ENCODE results near the gene RAB27A.
A peak's percentile ranks its signal among the peaks of the same experiment; 100 is the strongest.
"Not testable (repeated sequence)": the region's sequence is repeated elsewhere in the genome, so short reads cannot be mapped to it uniquely, and the experiment has no call there.

Gene RAB27A

DNA sequence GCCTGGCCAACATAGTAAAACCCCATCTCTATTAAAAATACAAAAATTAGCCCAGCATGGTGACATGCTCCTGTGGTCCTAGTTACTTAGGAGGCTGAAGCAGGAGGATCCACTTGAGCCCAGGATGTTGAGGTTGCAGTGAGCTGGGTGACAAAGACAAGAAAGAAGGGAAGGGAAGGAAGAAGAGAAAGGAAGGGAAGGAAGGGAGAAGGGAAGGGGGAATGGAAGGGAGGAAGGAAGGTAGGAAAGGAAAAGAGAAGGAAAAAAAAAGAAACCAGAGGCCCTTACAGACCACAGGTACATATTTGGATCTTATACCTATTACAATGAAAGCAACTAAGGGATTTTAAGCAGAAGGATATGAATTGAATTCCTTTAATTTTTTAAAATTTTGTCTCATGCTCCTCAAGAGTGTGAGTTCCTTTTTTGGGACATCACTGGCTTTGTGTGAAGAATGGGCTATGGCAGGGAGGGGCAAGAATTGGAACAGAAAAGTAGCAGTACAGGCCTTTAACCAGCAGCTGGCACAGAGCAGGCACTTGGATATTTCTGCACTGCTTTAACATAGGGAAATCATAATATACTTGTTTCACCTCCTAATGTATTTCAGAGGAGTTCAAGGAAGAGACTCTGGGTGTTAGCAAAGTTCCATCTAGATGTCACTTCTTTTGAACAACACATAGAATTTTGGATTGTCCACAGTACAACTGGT lies 7.9 kb downstream of the RAB27A start:
- DNase-seq (ENCODE audit: low read depth): no peak

GRCh38 chr15:55280589-55280988 lies 9.0 kb downstream of the RAB27A start:
- DNase-seq (ENCODE audit: low read depth): not testable (repeated sequence)

GRCh38 chr15:55279746-55280351 lies 9.8 kb downstream of the RAB27A start:
- DNase-seq (ENCODE audit: low read depth): peak; percentile 78

DNA sequence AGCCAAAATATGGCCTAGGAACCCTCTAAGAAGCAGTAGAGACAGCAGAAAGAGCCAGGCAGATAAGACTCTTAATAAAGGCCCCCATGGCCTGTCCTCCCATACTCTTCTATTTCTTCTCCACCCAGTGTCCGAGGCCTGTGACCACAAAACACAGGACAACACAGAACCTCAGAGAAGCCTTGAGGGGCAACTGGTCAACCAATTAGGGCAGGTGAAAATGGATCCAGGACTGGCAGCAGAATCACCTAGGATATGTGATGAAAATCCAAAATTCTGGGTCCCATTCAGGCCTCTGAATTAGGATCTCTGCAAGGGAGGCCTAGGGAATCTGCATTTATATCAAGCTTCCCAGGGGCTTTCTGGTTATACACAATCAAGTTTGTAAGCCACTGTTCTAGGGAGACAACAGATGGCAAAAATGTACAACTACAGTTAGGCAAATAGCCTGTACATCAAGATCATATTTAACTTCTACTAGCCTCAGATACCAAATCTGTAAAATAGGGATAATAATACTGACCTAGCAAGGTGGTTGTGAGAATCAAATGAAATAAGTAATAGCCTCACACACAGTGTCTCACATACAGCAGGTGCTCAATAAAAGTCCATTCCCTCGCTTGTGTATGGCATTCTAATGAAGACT lies 10.4 kb downstream of the RAB27A start:
- no peak for DNase-seq (ENCODE audit: low read depth)

DNA sequence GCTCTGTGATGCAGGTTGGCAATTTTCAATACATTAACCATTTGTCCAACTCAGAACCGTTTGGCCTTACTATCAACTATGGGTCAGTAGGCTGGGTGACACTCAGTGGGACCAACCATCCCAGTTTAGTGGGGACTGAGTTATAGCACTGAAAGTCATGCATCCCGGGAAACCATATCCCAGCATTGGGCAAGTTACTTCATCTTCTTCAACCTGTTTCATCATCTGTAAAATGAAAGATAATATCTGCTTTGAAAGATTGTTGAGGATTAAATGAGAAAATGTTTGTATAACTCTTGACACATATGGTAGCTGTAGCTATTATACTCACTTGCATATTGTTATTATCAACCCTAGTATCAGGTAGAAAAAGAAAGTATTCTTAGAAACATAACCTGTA lies 11.9 kb downstream of the RAB27A start:
- DNase-seq (ENCODE audit: low read depth): no peak

- DNase-seq (ENCODE audit: low read depth): no peak
These were observed 12.5 kb downstream of the RAB27A start for GRCh38 chr15:55277116-55277564.

DNA sequence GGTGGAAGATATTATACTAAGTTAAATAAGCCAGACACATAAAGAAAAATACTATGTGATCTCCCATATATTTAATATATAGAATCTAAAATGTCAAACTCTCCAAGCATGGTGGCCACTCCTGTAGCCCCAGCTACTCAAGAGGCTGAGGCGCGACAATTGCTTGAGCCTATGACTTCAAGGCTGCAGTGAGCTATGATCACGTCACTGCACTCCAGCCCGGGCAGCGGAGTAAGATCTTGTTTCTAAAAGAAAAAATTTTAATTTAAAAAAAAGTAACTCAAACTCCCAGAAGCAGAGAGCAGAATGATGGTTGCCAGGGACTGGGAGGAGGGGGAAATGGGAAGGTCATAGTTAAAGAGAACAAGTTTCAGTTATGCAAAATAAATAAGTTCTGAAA lies 13.3 kb downstream of the RAB27A start:
- no peak for DNase-seq (ENCODE audit: low read depth)

DNA sequence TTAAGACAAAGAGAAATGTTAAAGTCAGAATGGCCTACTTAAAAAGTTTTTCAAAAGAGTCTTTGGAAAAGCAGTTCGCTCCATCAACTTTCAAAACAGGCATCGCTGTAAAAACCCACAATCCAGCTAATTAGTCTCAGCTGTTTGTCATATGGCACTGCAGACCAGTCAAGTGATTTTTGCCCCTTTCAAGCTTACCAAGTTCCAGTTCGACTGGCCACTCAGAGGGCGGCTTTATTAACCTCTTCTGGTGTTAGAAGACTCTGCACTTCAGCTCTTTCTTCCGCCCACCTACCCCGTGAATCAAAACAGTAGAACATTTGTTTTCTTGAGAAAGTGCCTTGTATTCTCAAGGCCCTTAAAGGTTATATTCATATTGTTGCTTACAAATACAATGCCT lies 19.3 kb downstream of the RAB27A start:
- DNase-seq (ENCODE audit: low read depth): no peak

DNA sequence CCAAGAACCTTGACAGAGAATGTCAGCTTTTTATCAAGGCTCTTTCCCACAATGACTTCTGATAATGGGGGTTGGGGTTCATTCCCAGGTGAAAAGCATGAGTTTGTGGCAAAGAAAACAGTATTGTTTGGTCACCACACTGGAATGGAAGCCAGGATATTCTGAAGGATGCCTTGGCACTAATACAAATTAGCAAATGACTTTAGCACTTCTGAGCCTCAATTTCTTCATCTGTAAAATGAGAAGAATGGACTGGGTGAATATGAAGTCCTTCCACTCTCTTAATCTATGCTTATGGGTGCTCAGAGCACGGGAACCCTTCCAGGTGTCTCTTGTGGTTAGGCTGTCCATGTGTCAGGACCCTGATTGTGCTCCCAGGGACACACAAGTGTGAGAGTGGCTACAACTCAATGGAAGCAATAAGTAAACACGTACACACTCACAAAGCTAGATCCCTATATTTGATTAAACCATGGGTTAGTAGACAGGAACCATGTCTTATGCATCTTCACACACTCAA lies 21.4 kb downstream of the RAB27A start:
- DNase-seq (ENCODE audit: low read depth): no peak

- no peak for DNase-seq (ENCODE audit: low read depth)
These were observed 22.0 kb downstream of the RAB27A start for GRCh38 chr15:55267401-55268175.

GRCh38 chr15:55266547-55266946 lies 23.1 kb downstream of the RAB27A start:
- DNase-seq (ENCODE audit: low read depth): no peak

DNA sequence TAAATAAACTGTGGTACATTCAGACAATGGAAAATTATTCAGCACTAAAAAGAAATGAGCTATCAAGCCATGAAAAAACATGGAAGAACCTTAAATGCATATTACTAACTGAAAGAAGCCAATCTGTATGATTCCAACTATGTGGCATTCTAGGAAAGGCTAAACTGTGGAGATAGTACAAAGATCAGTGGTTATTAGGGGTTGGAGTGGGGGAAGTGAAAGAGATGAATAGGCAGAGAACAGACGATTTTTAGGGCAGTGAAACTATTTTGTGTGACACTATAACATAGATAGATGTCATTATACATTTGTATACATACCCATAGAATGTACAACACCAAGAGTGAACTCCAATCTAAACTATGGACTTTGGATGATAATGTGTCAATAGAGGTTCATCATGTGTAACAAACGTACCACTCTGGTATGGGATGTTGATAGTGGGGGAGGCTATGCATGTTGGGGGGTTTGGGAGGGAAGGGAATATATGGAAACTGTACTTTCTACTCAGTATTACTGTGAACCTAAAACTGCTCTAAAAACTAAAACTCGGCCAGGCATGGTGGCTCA lies 29.0 kb downstream of the RAB27A start:
- DNase-seq (ENCODE audit: low read depth): no peak

DNA sequence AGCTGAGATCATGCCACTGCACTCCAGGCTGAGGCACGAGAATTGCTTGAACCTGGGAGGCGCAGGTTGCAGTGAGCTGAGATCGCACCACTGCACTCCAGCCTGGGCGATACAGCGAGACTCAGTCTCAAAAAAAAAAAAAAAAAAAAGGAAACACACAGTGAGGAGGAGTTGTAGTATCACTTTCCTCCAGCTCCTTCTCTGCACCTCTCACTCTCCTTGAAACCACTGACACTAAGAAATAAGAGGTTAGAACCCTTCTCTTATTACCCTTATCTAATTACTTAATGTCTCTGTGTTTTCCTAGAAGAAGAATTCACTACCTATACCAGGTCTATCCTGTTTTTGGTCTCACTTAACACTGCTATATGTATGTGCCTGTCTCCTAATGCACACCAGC lies 31.7 kb downstream of the RAB27A start:
- DNase-seq (ENCODE audit: low read depth): no peak

DNA sequence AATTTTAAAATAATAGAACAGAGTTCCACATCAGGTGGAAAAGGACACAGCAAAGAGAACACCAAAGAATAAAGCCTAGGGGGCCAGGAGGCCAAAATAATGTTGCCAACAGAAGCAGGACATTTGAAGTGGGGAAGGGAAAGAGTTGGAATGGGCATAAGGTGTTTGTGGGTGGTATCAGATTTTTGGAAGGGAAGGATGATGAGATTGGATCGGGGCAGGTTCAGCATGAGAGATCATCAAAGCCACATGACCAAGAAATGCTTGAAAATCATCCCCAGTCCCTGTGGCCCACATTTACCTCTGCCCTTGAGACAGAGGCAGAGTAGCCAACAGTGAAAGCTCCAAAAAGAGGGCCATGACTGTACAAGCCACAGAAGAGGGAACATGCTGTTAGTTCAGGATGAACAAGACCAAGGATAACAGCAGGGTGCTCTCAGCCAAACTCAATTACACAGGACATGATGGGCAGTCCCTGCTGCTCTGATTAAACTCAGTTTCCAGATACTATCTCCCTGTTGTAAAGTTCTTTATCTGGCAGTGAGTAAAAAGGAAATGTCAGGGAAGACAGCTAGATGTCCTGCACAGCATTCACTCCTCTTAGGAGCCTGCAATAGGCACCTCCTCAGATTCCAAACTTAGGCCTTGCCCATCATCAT lies 32.5 kb downstream of the RAB27A start:
- no peak for DNase-seq (ENCODE audit: low read depth)

DNA sequence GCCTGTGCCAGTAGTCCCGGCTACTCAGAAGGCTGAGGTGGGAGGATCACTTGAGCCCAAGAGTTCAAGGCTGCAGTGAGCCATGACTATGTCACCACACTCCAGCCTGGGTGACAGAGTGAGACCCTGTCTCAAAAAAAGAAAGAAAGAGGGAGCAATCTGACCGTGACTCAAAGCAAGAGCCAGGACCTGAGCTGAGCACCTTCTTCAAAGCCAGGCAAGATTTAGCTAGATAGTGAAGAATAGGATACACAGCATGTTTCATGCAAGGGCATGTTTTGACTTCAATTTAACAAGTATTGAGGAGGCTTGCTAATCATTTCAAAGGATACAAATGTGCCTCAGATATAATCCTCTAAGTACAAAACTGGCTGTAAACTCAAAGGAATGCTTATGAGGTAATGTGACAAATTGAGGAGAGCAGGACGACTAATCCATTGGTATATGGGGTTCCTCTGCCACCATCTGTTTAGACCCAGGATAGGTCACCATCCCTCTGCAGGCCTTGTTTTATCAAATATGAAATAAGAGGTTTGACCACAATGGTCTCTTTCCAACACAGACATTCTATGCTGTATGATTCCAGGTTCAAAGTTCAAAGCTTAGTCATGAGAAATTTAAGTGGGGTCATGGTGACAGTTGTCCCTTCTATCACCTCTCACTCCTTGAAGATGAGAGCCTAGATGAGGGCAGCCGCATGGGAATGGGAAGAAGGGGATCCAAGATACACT lies 33.2 kb downstream of the RAB27A start:
- DNase-seq (ENCODE audit: low read depth): no peak

GRCh38 chr15:55255714-55256113 lies 33.9 kb downstream of the RAB27A start:
- no peak for DNase-seq (ENCODE audit: low read depth)

- no peak for DNase-seq (ENCODE audit: low read depth)
These were observed 34.5 kb downstream of the RAB27A start for GRCh38 chr15:55254916-55255679.

- DNase-seq (ENCODE audit: low read depth): peak; percentile 67
These were observed 36.0 kb downstream of the RAB27A start for GRCh38 chr15:55253580-55253979.

- DNase-seq (ENCODE audit: low read depth): not testable (repeated sequence)
These were observed 37.4 kb downstream of the RAB27A start for GRCh38 chr15:55252201-55252600.

- no peak for DNase-seq (ENCODE audit: low read depth)
These were observed 38.7 kb downstream of the RAB27A start for GRCh38 chr15:55250941-55251340.

Data from fibroblast of the conjunctiva (primary cell).